Measurements from ENCODE around the gene NT5M. TPM values are rescaled to one million over a fixed set of nuclear protein-coding genes. Genes with fewer than 3 reads are reported as not detected.

Gene NT5M
- total RNA-seq, 2 donors from 2014 or later = 1.2 to 1.3 TPM

GRCh38 chr17:17377071-17377967, 74.1 kb downstream of the NT5M start:
- Histone ChIP-seq H3K4me1 (no peaks in the 10 kb centered on the region), H3K27me3 (no peaks in the 10 kb centered on the region), H3K9ac (ENCODE audit: low read depth in 2 of 2, low read length in 2 of 2) (no peak overlapping the region), H3K4me3 (no peak overlapping the region), H3K9me3 (no peaks in the 10 kb centered on the region), H3K27ac (no peak overlapping the region), H3K36me3 (no peaks in the 10 kb centered on the region)
- TF ChIP-seq CTCF (IDR thresholded peaks at IDR 0.05) = no peak
- intact Hi-C loops (cut with DNase I) = no loop called here
- no peak for DNase-seq

GRCh38 chr17:17379197-17379991, 76.2 kb downstream of the NT5M start:
- no peak for TF ChIP-seq CTCF (IDR thresholded peaks at IDR 0.05)
- H3K27ac ChIP-seq = no peak overlapping the region
- H3K9me3 ChIP-seq = no peaks in the 10 kb centered on the region
- H3K36me3 ChIP-seq = no peaks in the 10 kb centered on the region
- DNase-seq = no peak
- no peak overlapping the region for H3K9ac ChIP-seq (ENCODE audit: low read depth in 2 of 2, low read length in 2 of 2)
- no peaks in the 10 kb centered on the region for H3K4me1 ChIP-seq
- H3K27me3 ChIP-seq = no peaks in the 10 kb centered on the region
- H3K4me3 ChIP-seq = no peak overlapping the region
- intact Hi-C loops (cut with DNase I) = no loop called here

- intact Hi-C loops (cut with DNase I) = no loop called here
- Histone ChIP-seq H3K9me3 (no peaks in the 10 kb centered on the region), H3K4me3 (no peak overlapping the region), H3K4me1 (no peaks in the 10 kb centered on the region), H3K27ac (no peak overlapping the region), H3K36me3 (no peaks in the 10 kb centered on the region), H3K9ac (ENCODE audit: low read depth in 2 of 2, low read length in 2 of 2) (no peak overlapping the region), H3K27me3 (no peaks in the 10 kb centered on the region)
- TF ChIP-seq CTCF (IDR thresholded peaks at IDR 0.05) = no peak
- DNase-seq = no peak
Observed at GRCh38 chr17:17380145-17380925, 77.2 kb downstream of the NT5M start.

GRCh38 chr17:17381446-17382064, 78.4 kb downstream of the NT5M start:
- Histone ChIP-seq H3K9ac (ENCODE audit: low read depth in 2 of 2, low read length in 2 of 2) (no peak overlapping the region), H3K4me1 (no peaks in the 10 kb centered on the region), H3K36me3 (no peaks in the 10 kb centered on the region), H3K4me3 (no peak overlapping the region), H3K9me3 (no peaks in the 10 kb centered on the region), H3K27me3 (no peaks in the 10 kb centered on the region), H3K27ac (no peak overlapping the region)
- TF ChIP-seq CTCF (IDR thresholded peaks at IDR 0.05) = no peak
- intact Hi-C loops (cut with DNase I) = no loop called here
- no peak for DNase-seq

- no peak overlapping the region for H3K4me3 ChIP-seq
- intact Hi-C loops (cut with DNase I) = no loop called here
- H3K9ac ChIP-seq (ENCODE audit: low read depth in 2 of 2, low read length in 2 of 2) = no peak overlapping the region
- no peaks in the 10 kb centered on the region for H3K27me3 ChIP-seq
- no peak for TF ChIP-seq CTCF (IDR thresholded peaks at IDR 0.05)
- no peaks in the 10 kb centered on the region for H3K36me3 ChIP-seq
- H3K9me3 ChIP-seq = no peaks in the 10 kb centered on the region
- no peak for DNase-seq
- no peak overlapping the region for H3K27ac ChIP-seq
- H3K4me1 ChIP-seq = no peaks in the 10 kb centered on the region
Observed at GRCh38 chr17:17382065-17382459, 78.9 kb downstream of the NT5M start.

Measured in colonic mucosa (tissue), 4 donors.